Aorta (tissue), 5 donors: ENCODE measurements around the gene NISCH. TPM values are rescaled to one million over a fixed set of nuclear protein-coding genes. Genes with fewer than 3 reads are reported as not detected.
A peak's percentile ranks its signal among the peaks of the same experiment; 100 is the strongest.

ENCODE experiments used
- ATAC-seq: fragments of 200-7000 bp; cut with Tn5 transposase; one replicate; pipeline ENCODE4 v1.9.1; 2022; ENCODE audit warnings: moderate library complexity; ENCODE audit not compliant: low FRiP score
- DNase-seq, 2 donors: peaks; one replicate each; pipeline ENCODE4 v3.0.0-alpha.2; 2020
- H3K27ac ChIP-seq, 2 donors: one replicate each; pipeline ENCODE4 v1.5.1; 2013; ENCODE audit warnings: low read length in 2 of 2, mild to moderate bottlenecking in 2 of 2, moderate library complexity in 2 of 2, control low read depth in 1 of 2, inconsistent platforms in 1 of 2, low read depth in 1 of 2
- H3K27me3 ChIP-seq, 2 donors: one replicate each; pipeline ENCODE4 v1.6.1; 2013; ENCODE audit warnings: control low read depth in 1 of 2, low read length in 1 of 2, mild to moderate bottlenecking in 1 of 2, moderate library complexity in 1 of 2; ENCODE audit not compliant: insufficient read depth in 2 of 2, control insufficient read depth in 1 of 2
- H3K36me3 ChIP-seq, 2 donors: one replicate each; pipeline ENCODE4 v1.6.1; 2013; ENCODE audit warnings: control low read depth in 1 of 2, low read length in 1 of 2, mild to moderate bottlenecking in 1 of 2; ENCODE audit not compliant: insufficient read depth in 2 of 2, control insufficient read depth in 1 of 2
- H3K4me1 ChIP-seq, 2 donors: one replicate each; pipeline ENCODE4 v1.6.1; 2013; ENCODE audit warnings: low read length in 2 of 2, control low read depth in 1 of 2, mild to moderate bottlenecking in 1 of 2, moderate library complexity in 1 of 2; ENCODE audit not compliant: insufficient read depth in 2 of 2, control insufficient read depth in 1 of 2
- H3K4me3 ChIP-seq, 2 donors: one replicate each; pipeline ENCODE4 v1.5.1; 2013; ENCODE audit warnings: low read length in 2 of 2, control low read depth in 1 of 2, mild to moderate bottlenecking in 1 of 2
- H3K9me3 ChIP-seq: one replicate; pipeline ENCODE4 v1.6.1; 2013; ENCODE audit warnings: mild to moderate bottlenecking, low read length; ENCODE audit not compliant: control insufficient read depth
- WGBS, 2 donors: extraction: QIAGEN DNeasy Blood & Tissue Kit; methylation state at CpG; one replicate each; pipeline ENCODE4 v1.1.7; 2013; 5-methylcytosine and 5-hydroxymethylcytosine counted together
- intact Hi-C, 2 donors: fragments of 100-400 bp; cut with DNase I; formaldehyde crosslinking; loops; one replicate each; pipeline versions ENCODE4 v1.14.2 to v1.15.0; 2022
- polyA plus RNA-seq, 2 donors: library from polyadenylated mRNA; stranded (reverse); fragments of 200-250 nt; gene quantifications; one replicate each; pipeline ENCODE4 v1.2.3, GENCODE V29; 2013
- total RNA-seq, 2 donors: library from RNA; stranded (reverse); fragmentation: NEBNext Ultra II Directional; extraction: Animal tissue kit (Norgen Biotek cat#: 25700); gene quantifications; one replicate each; pipeline ENCODE4 v1.2.1, GENCODE V29; 2021
- donor health status: healthy with polysubstance abuse.
- donor health status: Bipolar disorder and iron deficiency.
- donor health status: DM: no; HTN: no; CAD: no.
- donor health status: DM: no; HTN: no; CAD: no.
- donor health status: DM: yes; HTN: yes; CAD: no.

NISCH gene
- total and polyA plus RNA-seq, 4 donors, result 13.3 to 157 (median 101) TPM

DNA sequence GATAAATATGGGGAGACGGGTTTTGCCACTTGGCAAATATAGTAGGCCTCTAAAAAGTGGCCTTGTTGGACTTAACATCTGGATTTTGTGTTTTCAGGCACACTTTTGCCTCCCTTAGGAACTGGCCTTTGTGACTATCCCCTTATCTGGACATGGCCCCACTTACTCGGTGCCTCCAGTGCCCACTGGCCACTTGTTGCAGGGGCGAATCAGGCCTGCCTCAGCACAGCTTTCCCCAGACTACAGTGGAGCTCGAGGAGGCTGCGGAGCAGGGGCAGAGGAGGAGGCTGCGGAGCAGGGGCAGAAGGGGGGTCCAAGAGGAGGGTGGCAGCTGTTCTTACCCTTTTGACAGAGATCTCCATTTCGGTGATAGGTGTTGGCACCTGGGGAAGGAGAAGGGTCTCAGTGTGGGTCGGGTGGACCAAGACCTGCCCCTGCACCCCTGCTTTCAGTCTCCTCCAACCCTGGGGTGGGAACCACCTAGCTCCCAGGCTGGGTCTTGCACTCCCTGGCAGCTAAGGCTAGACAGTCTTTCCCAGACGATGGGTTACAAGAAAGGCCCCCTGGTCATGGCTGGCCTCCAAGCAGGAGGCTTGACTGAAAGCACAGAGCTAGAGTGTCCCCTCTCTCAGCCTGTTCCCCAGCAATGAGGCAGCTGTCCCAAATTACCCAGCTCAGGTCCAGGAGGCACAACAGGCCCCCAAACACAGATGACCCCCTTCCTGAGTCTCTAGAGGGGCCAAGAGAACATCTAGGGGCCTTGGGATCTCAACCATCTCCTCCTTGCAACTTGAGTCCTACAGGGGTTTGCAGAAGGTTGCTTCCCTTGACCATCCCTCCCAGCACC, 16.6 kb upstream of the NISCH start:
- H3K4me3 ChIP-seq, result no peak overlapping the region
- ATAC-seq, result no peak
- no peak overlapping the region for H3K27ac ChIP-seq
- 89 to 90% methylated on average over 9 of the region's 9 CpGs for WGBS, 2 donors
- no peaks in the 10 kb centered on the region for H3K27me3 ChIP-seq
- no peaks in the 10 kb centered on the region for H3K36me3 ChIP-seq
- no peaks in the 10 kb centered on the region for H3K4me1 ChIP-seq
- intact Hi-C loops, result no loop called here
- peak; percentile 24 to 57 for DNase-seq
- no peaks in the 10 kb centered on the region for H3K9me3 ChIP-seq

DNA sequence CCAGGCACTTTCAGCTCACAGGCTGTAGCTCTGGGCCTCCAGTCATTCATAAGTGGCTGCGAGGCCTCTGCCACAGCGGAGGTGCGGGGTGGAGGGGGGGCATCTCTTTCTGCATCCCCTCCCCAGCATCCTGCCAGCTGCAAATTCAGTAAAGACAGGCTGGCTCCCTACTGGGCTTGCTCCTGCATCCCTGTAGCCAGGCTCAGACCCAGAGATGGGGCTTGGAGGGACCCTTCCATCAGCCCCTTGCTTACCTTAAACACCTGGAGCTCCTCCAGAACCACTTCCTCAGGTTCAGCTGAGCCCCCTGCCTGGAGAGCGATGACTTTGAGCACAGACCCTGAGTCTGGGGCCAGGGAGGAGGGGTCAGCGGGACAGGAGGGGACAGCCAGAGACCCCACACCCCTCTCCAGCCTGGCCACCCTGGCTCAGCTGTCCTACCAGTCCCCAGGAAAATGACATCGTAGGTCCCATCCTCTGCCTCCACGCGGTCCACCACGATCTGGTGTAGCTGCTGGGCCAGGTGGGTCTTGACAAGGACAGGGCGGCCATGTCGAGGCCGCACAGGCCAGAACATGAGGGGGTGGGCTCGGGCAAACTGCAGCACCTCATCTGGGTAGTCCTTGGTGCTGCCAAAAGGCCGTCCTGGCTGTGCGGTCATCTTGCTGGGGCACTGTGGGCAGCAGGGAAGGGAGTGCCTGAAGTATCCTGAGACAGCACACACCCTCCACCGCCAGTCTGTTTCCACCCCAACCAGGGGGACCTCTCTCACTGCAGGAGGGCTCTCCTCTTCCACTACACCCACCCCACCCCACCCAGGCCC, 15.8 kb upstream of the NISCH start:
- Histone ChIP-seq H3K36me3 (no peaks in the 10 kb centered on the region), H3K27me3 (no peaks in the 10 kb centered on the region), H3K27ac (no peak overlapping the region), H3K4me3 (no peak overlapping the region), H3K9me3 (no peaks in the 10 kb centered on the region), H3K4me1 (no peaks in the 10 kb centered on the region)
- 93 to 96% methylated on average over 16 of the region's 16 CpGs for WGBS, 2 donors
- DNase-seq (peak; percentile 26 to 56), ATAC-seq (no peak)
- intact Hi-C loops, result no loop called here

DNA sequence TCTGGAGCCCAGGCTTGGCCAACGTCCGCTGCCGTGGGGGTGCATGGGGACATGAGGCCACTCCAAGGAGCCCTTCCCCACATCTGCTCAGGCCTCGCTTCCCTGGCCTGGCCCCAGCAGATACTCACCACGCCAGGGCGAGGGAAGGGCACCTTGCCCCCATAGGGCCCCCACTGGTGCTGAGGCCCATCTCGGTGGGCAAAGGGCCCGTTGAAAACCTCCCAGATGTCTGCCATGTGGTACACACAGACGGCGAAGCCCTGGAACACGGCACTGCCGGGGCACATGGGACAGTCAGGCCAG, 15.2 kb upstream of the NISCH start:
- no peak for ATAC-seq
- H3K27me3 ChIP-seq, result no peaks in the 10 kb centered on the region
- no peak overlapping the region for H3K27ac ChIP-seq
- intact Hi-C loops, result no loop called here
- H3K4me1 ChIP-seq, result no peaks in the 10 kb centered on the region
- 91 to 92% methylated on average over 12 of the region's 12 CpGs for WGBS, 2 donors
- no peak overlapping the region for H3K4me3 ChIP-seq
- H3K36me3 ChIP-seq, result no peaks in the 10 kb centered on the region
- no peaks in the 10 kb centered on the region for H3K9me3 ChIP-seq
- DNase-seq, result peak; percentile 42 to 51

DNA sequence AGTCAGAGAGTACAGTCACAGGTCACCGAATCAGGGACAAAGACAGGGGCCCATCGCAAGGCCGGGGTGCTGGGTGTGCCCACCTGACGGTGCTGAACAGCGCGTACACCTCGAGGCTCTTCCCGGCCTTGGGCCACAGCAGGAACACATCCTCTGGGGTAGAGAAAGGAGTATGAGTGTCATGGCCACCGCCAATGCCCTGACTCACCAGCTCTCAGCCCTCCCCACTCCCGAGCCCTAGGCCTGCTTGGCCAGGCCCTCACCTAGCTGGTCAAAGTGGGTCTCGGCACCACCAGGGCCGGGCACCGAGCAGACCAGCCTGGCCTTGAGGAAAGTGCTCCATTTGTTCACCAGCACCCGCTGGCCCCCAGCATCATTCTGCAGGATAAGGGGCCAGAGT, 14.7 kb upstream of the NISCH start:
- no peaks in the 10 kb centered on the region for H3K27me3 ChIP-seq
- intact Hi-C loops, result no loop called here
- WGBS, 2 donors, result 94% methylated on average over 14 of the region's 14 CpGs
- DNase-seq (peak; percentile 32 to 63), ATAC-seq (no peak)
- H3K27ac ChIP-seq, result no peak overlapping the region
- H3K36me3 ChIP-seq, result no peaks in the 10 kb centered on the region
- H3K4me1 ChIP-seq, result no peaks in the 10 kb centered on the region
- no peaks in the 10 kb centered on the region for H3K9me3 ChIP-seq
- no peak overlapping the region for H3K4me3 ChIP-seq

- Histone ChIP-seq H3K36me3 (no peaks in the 10 kb centered on the region), H3K4me3 (no peak overlapping the region), H3K27me3 (no peaks in the 10 kb centered on the region), H3K27ac (no peak overlapping the region), H3K4me1 (no peaks in the 10 kb centered on the region), H3K9me3 (no peaks in the 10 kb centered on the region)
- WGBS, 2 donors, result 90 to 92% methylated on average over 23 of the region's 23 CpGs
- peak; percentile 44 to 64 for DNase-seq
- no peak for ATAC-seq
- intact Hi-C loops, result no loop called here
Observed at GRCh38 chr3:52441091-52441771, 14.2 kb upstream of the NISCH start.

DNA sequence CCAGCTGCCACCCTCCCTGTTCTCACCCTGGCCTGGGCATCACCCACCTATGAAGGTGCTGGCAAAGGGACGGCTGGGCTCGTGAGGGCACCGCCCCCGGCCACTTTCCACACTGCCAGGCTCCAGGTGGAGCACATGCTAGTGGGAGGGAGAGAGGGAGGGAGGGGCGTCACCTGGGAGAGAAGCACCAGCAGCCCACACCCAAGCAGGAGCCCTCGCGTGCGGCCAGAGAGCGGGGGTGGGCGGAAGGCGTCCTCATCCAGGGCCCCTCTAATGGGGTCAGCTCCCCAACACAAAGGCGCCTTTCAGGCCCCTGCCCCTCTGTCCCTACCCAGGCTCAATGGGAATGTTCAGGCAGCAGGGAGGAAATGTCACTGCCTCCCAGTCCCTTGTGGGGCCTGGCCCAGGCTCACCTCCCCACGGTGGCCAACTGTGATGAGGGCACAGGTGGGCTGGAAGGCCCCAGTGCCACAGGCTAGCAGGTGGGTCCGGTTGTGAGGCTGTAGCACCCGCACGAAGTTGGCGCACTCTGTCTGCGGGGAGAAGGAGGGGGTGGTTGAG, 13.6 kb upstream of the NISCH start:
- no peak overlapping the region for H3K4me3 ChIP-seq
- DNase-seq, result peak; percentile 40 to 47
- ATAC-seq, result no peak
- intact Hi-C loops, result no loop called here
- H3K27ac ChIP-seq, result no peak overlapping the region
- H3K4me1 ChIP-seq, result no peaks in the 10 kb centered on the region
- no peaks in the 10 kb centered on the region for H3K27me3 ChIP-seq
- WGBS, 2 donors, result 90 to 92% methylated on average over 18 of the region's 18 CpGs
- H3K36me3 ChIP-seq, result no peaks in the 10 kb centered on the region
- H3K9me3 ChIP-seq, result no peaks in the 10 kb centered on the region

GRCh38 chr3:52442409-52443267, 12.8 kb upstream of the NISCH start:
- DNase-seq, result peak in 1 of 2 donors; percentile 32

DNA sequence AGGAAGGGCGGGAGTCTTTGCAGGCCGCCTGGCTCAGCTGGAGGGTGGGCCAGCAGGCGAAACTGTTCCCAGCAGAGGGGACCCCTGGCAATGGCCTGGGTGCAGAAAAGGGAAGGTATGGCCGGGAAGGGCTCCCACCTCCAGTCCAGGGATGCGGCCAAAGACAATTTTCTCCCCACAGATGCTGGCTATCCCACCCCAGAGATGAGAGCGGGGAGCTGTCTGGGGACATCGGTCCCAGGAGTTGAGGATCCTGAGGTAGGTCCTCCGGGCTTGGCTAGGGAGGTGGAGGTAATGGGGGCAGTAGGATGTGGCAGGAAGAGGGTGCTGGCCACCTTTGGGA, 12.2 kb upstream of the NISCH start:
- DNase-seq (no peak), ATAC-seq (no peak)
- 94 to 96% methylated on average over 8 of the region's 8 CpGs for WGBS, 2 donors
- H3K27ac ChIP-seq, result no peak overlapping the region
- H3K36me3 ChIP-seq, result no peaks in the 10 kb centered on the region
- no peaks in the 10 kb centered on the region for H3K27me3 ChIP-seq
- no peaks in the 10 kb centered on the region for H3K4me1 ChIP-seq
- H3K9me3 ChIP-seq, result no peaks in the 10 kb centered on the region
- H3K4me3 ChIP-seq, result no peak overlapping the region
- intact Hi-C loops, result no loop called here

More at GRCh38 chr3:52442409-52443267, 12.8 kb upstream of the NISCH start:
- Histone ChIP-seq H3K27me3 (no peaks in the 10 kb centered on the region), H3K4me3 (no peak overlapping the region), H3K9me3 (no peaks in the 10 kb centered on the region), H3K36me3 (no peaks in the 10 kb centered on the region), H3K27ac (no peak overlapping the region), H3K4me1 (no peaks in the 10 kb centered on the region)
- no peak for ATAC-seq
- 91 to 94% methylated on average over 16 of the region's 16 CpGs for WGBS, 2 donors
- intact Hi-C loops, result no loop called here
